OCI-LY3 (cell line): Measurements from ENCODE around the gene CCS.
A peak's percentile ranks its signal among the peaks of the same experiment; 100 is the strongest.

Experiments used
- H2AFZ ChIP-seq: fragments of 200-600, 300-600 bp; shearing (Covaris generic); 2 replicates; pipeline ENCODE4 v1.6.0; 2014; ENCODE audit warnings: antibody characterized with exemption, low read depth, low read length
- H3K27ac ChIP-seq: fragments of 200-600, 300-600 bp; sonication (generic); 2 replicates; pipeline ENCODE4 v1.5.1; 2014; ENCODE audit warnings: mild to moderate bottlenecking, low read length, moderate library complexity, mixed read lengths
- H3K27me3 ChIP-seq: fragments of 200-600, 300-600 bp; sonication (generic); 2 replicates; pipeline ENCODE4 v1.6.1; 2014; ENCODE audit warnings: low read depth, low read length, mixed read lengths
- H3K36me3 ChIP-seq: fragments of 200-600, 300-600 bp; sonication (generic); replicated peaks from 2 replicates; pipeline ENCODE3; 2014; ENCODE audit warnings: low read depth, low read length, mixed read lengths
- H3K4me1 ChIP-seq: fragments of 300-600, 200-600 bp; sonication (generic); 2 replicates; pipeline ENCODE4 v1.6.1; 2014; ENCODE audit warnings: low read length, mixed read lengths
- H3K4me2 ChIP-seq: fragments of 200-600, 300-600 bp; sonication (generic); 2 replicates; pipeline ENCODE4 v1.6.1; 2014; ENCODE audit warnings: low read length, mixed read lengths
- H3K4me3 ChIP-seq: fragments of 300-600, 200-600 bp; sonication (generic); 2 replicates; pipeline ENCODE4 v1.5.1; 2014; ENCODE audit warnings: antibody characterized with exemption, mild to moderate bottlenecking, low read length, moderate library complexity
- H3K79me2 ChIP-seq: fragments of 300-600, 200-600 bp; shearing (Covaris generic); 2 replicates; pipeline ENCODE4 v1.6.1; 2014; ENCODE audit warnings: mild to moderate bottlenecking, low read length, mixed read lengths
- H3K9ac ChIP-seq: fragments of 300-600, 200-600 bp; shearing (Covaris generic); 2 replicates; pipeline ENCODE4 v1.6.0; 2014; ENCODE audit warnings: mild to moderate bottlenecking, low read length, moderate library complexity
- H3K9me3 ChIP-seq: fragments of 200-600, 300-600 bp; shearing (Covaris generic); 2 replicates; pipeline ENCODE4 v1.6.1; 2014; ENCODE audit warnings: low read length, mixed read lengths; ENCODE audit not compliant: insufficient read depth
- H4K20me1 ChIP-seq: fragments of 200-600, 300-600 bp; sonication (generic); 2 replicates; pipeline ENCODE4 v1.6.1; 2016; ENCODE audit warnings: low read length, mixed read lengths; ENCODE audit not compliant: insufficient read depth
- CTCF ChIP-seq: fragments of 200-600, 300-600 bp; sonication (generic); IDR thresholded peaks from 2 replicates; pipeline ENCODE4 v1.5.1; 2014; ENCODE audit warnings: antibody characterized with exemption, low read length, low read depth
- EZH2phosphoT487 ChIP-seq: fragments of 200-600 bp; shearing (Covaris generic); IDR thresholded peaks from 2 replicates; pipeline ENCODE4 v1.6.1; 2018; ENCODE audit warnings: antibody characterized with exemption, mixed run types, low read depth

The CCS gene

GRCh38 chr11:66595245-66595904, 2.4 kb downstream of the CCS start:
- Histone ChIP-seq H4K20me1 (no peaks in the 10 kb centered on the region), H2AFZ (no peak overlapping the region), H3K9ac (no peak overlapping the region), H3K4me2 (no peak overlapping the region), H3K79me2 (peaks cover 9% of the 10 kb centered on the region), H3K9me3 (no peaks in the 10 kb centered on the region), H3K4me3 (no peak overlapping the region), H3K27me3 (no peaks in the 10 kb centered on the region), H3K36me3 (peaks cover 13% of the 10 kb centered on the region), H3K4me1 (peaks cover 14% of the 10 kb centered on the region), H3K27ac (no peak overlapping the region)
- TF ChIP-seq CTCF (no peak), EZH2phosphoT487 (no peak)

GRCh38 chr11:66598993-66599392, 6.0 kb downstream of the CCS start:
- H3K36me3 ChIP-seq = peaks cover 20% of the 10 kb centered on the region

GRCh38 chr11:66600219-66600618, 7.2 kb downstream of the CCS start:
- no peak overlapping the region for H3K4me2 ChIP-seq
- H3K36me3 ChIP-seq = peaks cover 22% of the 10 kb centered on the region
- no peak overlapping the region for H2AFZ ChIP-seq
- no peaks in the 10 kb centered on the region for H4K20me1 ChIP-seq
- no peaks in the 10 kb centered on the region for H3K27me3 ChIP-seq
- H3K9me3 ChIP-seq = no peaks in the 10 kb centered on the region
- no peak overlapping the region for H3K4me3 ChIP-seq
- H3K79me2 ChIP-seq = no peaks in the 10 kb centered on the region
- no peak overlapping the region for H3K9ac ChIP-seq
- no peak overlapping the region for H3K27ac ChIP-seq
- peaks cover 10% of the 10 kb centered on the region for H3K4me1 ChIP-seq
- no peak for TF ChIP-seq EZH2phosphoT487
- TF ChIP-seq CTCF = no peak

More at GRCh38 chr11:66598993-66599392, 6.0 kb downstream of the CCS start:
- Histone ChIP-seq H4K20me1 (no peaks in the 10 kb centered on the region), H3K79me2 (no peaks in the 10 kb centered on the region), H3K4me2 (no peak overlapping the region), H3K27ac (no peak overlapping the region), H2AFZ (no peak overlapping the region), H3K9ac (no peak overlapping the region), H3K9me3 (no peaks in the 10 kb centered on the region), H3K27me3 (no peaks in the 10 kb centered on the region), H3K4me3 (no peak overlapping the region), H3K4me1 (peaks cover 10% of the 10 kb centered on the region)
- no peak for TF ChIP-seq EZH2phosphoT487
- no peak for TF ChIP-seq CTCF

GRCh38 chr11:66600631-66601233, 7.7 kb downstream of the CCS start:
- no peaks in the 10 kb centered on the region for H3K79me2 ChIP-seq
- peak overlapping the region; percentile 6; the same call in 1 of the 2 replicates for H3K4me2 ChIP-seq
- H2AFZ ChIP-seq = no peak overlapping the region
- TF ChIP-seq EZH2phosphoT487 = no peak
- TF ChIP-seq CTCF = no peak
- H3K4me3 ChIP-seq = no peak overlapping the region
- no peaks in the 10 kb centered on the region for H4K20me1 ChIP-seq
- no peak overlapping the region for H3K9ac ChIP-seq
- peaks cover 10% of the 10 kb centered on the region for H3K4me1 ChIP-seq
- no peaks in the 10 kb centered on the region for H3K27me3 ChIP-seq
- H3K9me3 ChIP-seq = no peaks in the 10 kb centered on the region
- no peak overlapping the region for H3K27ac ChIP-seq
- H3K36me3 ChIP-seq = peaks cover 24% of the 10 kb centered on the region
